GM23248 (cell line): ENCODE measurements around the gene LTB4R. TPM values are rescaled to one million over a fixed set of nuclear protein-coding genes. Genes with fewer than 3 reads are reported as not detected.

ENCODE experiments used
- DNase-seq: peaks from one replicate; pipeline ENCODE4 v3.0.0-alpha.2; 2015
- H2AFZ ChIP-seq: fragments of 200-600 bp; sonication (generic); 2 replicates; pipeline ENCODE4 v1.6.1; 2016; ENCODE audit warnings: antibody characterized with exemption
- H3F3A ChIP-seq: fragments of 200-600 bp; sonication (generic); 2 replicates; pipeline ENCODE4 v1.6.1; 2016; ENCODE audit warnings: mild to moderate bottlenecking, antibody characterized with exemption, mixed run types; ENCODE audit not compliant: insufficient read depth
- H3K27ac ChIP-seq: fragments of 200-600 bp; sonication (generic); 2 replicates; pipeline ENCODE4 v1.5.1; 2016; ENCODE audit warnings: mild to moderate bottlenecking
- H3K27me3 ChIP-seq: fragments of 200-600 bp; sonication (generic); replicated peaks from 2 replicates; pipeline ENCODE4 v1.6.1; 2016; ENCODE audit warnings: mild to moderate bottlenecking; ENCODE audit not compliant: insufficient read depth
- H3K36me3 ChIP-seq: fragments of 200-600 bp; sonication (generic); 2 replicates; pipeline ENCODE4 v1.6.1; 2016; ENCODE audit warnings: low read depth, mild to moderate bottlenecking
- H3K4me1 ChIP-seq: fragments of 200-600 bp; sonication (generic); 2 replicates; pipeline ENCODE4 v1.6.1; 2016; ENCODE audit warnings: mild to moderate bottlenecking; ENCODE audit not compliant: insufficient read depth
- H3K4me2 ChIP-seq: fragments of 200-600 bp; sonication (generic); one replicate; pipeline ENCODE4 v1.6.1; 2016; ENCODE audit warnings: mild to moderate bottlenecking; ENCODE audit not compliant: unreplicated experiment
- H3K4me3 ChIP-seq: fragments of 200-600 bp; sonication (generic); 2 replicates; pipeline ENCODE4 v1.5.1; 2016; ENCODE audit warnings: mild to moderate bottlenecking
- H3K79me2 ChIP-seq: fragments of 200-600 bp; sonication (generic); 2 replicates; pipeline ENCODE4 v1.6.1; 2016; ENCODE audit warnings: mild to moderate bottlenecking; ENCODE audit not compliant: insufficient read depth
- H3K9ac ChIP-seq: fragments of 200-600 bp; sonication (generic); 2 replicates; pipeline ENCODE4 v1.6.1; 2016; ENCODE audit warnings: mild to moderate bottlenecking
- H3K9me2 ChIP-seq: fragments of 200-600 bp; sonication (generic); 2 replicates; pipeline ENCODE4 v1.6.1; 2016; ENCODE audit warnings: mixed run types, mild to moderate bottlenecking, moderate library complexity; ENCODE audit not compliant: insufficient read depth
- H3K9me3 ChIP-seq: fragments of 200-600 bp; sonication (generic); one replicate; pipeline ENCODE4 v1.6.1; 2017; ENCODE audit warnings: low read depth
- H4K20me1 ChIP-seq: fragments of 200-600 bp; sonication (generic); 2 replicates; pipeline ENCODE4 v1.6.0; 2016; ENCODE audit not compliant: insufficient read depth
- EZH2 ChIP-seq: fragments of 200-600 bp; sonication (generic); IDR thresholded peaks from 2 replicates; pipeline ENCODE4 v1.6.1; 2018; ENCODE audit warnings: antibody characterized with exemption, mild to moderate bottlenecking; ENCODE audit not compliant: insufficient read depth, poor library complexity, severe bottlenecking
- EZH2phosphoT487 ChIP-seq: fragments of 200-600 bp; sonication (generic); IDR thresholded peaks from 2 replicates; pipeline ENCODE4 v1.6.1; 2018; ENCODE audit warnings: antibody characterized with exemption, moderate library complexity, mild to moderate bottlenecking, low read depth; ENCODE audit not compliant: insufficient read depth
- WGBS, 2 experiments: methylation state at CpG; one replicate each; pipeline ENCODE4 v1.1.6; 2015 to 2017; ENCODE audit warnings: low lambda C conversion rate in 2 of 2, low coverage in 1 of 2; ENCODE audit errors: missing lambda C conversion rate in 2 of 2; 5-methylcytosine and 5-hydroxymethylcytosine counted together
- in situ Hi-C: fragments of 300-500 bp; cut with MboI; formaldehyde crosslinking; loops from 2 replicates; pipeline ENCODE4 v1.15.0; 2020
- polyA plus RNA-seq: library from polyadenylated mRNA; unstranded; fragments of >200 nt; fragmentation: Nextera tagmentation; extraction: Ambion mirVana; gene quantifications from 2 replicates; pipeline ENCODE4 v1.2.1, GENCODE V29; 2016
- total RNA-seq: library from RNA; depleted of rRNA; stranded (reverse); fragments of >200 nt; shearing (Covaris generic); gene quantifications from 2 replicates; pipeline ENCODE4 v1.2.3, GENCODE V29; 2014

Gene LTB4R
- total and polyA plus RNA-seq, 2 experiments from 2014 or later = 1.1 to 2.4 TPM

GRCh38 chr14:24271834-24272263 lies 39.5 kb upstream of the LTB4R start:
- peaks cover 5% of the 10 kb centered on the region; the same call in 1 of the 2 replicates for H3K79me2 ChIP-seq
- no peak for DNase-seq
- H3K9me3 ChIP-seq = no peaks in the 10 kb centered on the region
- peak overlapping the region; percentile 98 for H3K9ac ChIP-seq
- no peak for TF ChIP-seq EZH2phosphoT487
- TF ChIP-seq EZH2 = no peak
- in situ Hi-C loops = no loop called here
- peak overlapping the region; percentile 87 for H3K4me2 ChIP-seq
- H3K4me1 ChIP-seq = peaks cover 3% of the 10 kb centered on the region; the same call in 1 of the 2 replicates
- H3K27me3 ChIP-seq = no peaks in the 10 kb centered on the region
- no peak overlapping the region for H3K27ac ChIP-seq
- H3F3A ChIP-seq = no peaks in the 10 kb centered on the region
- no peaks in the 10 kb centered on the region for H3K9me2 ChIP-seq
- WGBS, 2 experiments = 3 to 5% methylated on average over 3 of the region's 3 CpGs
- no peaks in the 10 kb centered on the region for H3K36me3 ChIP-seq
- peak overlapping the region; percentile 88 for H3K4me3 ChIP-seq
- no peaks in the 10 kb centered on the region for H4K20me1 ChIP-seq
- H2AFZ ChIP-seq = peak overlapping the region; percentile 92

GRCh38 chr14:24272467-24272866 lies 38.8 kb upstream of the LTB4R start:
- Histone ChIP-seq H2AFZ (no peak overlapping the region), H3K9ac (no peak overlapping the region), H3K4me2 (no peak overlapping the region), H3F3A (no peaks in the 10 kb centered on the region), H3K4me3 (no peak overlapping the region), H3K79me2 (peaks cover 5% of the 10 kb centered on the region; the same call in 1 of the 2 replicates), H4K20me1 (no peaks in the 10 kb centered on the region), H3K9me2 (no peaks in the 10 kb centered on the region), H3K27me3 (no peaks in the 10 kb centered on the region), H3K4me1 (peaks cover 3% of the 10 kb centered on the region; the same call in 1 of the 2 replicates), H3K9me3 (no peaks in the 10 kb centered on the region), H3K27ac (no peak overlapping the region), H3K36me3 (no peaks in the 10 kb centered on the region)
- TF ChIP-seq EZH2phosphoT487 = no peak
- TF ChIP-seq EZH2 = no peak
- in situ Hi-C loops = no loop called here
- 96% methylated on average over 2 of the region's 2 CpGs for WGBS, 2 experiments
- DNase-seq = no peak

DNA sequence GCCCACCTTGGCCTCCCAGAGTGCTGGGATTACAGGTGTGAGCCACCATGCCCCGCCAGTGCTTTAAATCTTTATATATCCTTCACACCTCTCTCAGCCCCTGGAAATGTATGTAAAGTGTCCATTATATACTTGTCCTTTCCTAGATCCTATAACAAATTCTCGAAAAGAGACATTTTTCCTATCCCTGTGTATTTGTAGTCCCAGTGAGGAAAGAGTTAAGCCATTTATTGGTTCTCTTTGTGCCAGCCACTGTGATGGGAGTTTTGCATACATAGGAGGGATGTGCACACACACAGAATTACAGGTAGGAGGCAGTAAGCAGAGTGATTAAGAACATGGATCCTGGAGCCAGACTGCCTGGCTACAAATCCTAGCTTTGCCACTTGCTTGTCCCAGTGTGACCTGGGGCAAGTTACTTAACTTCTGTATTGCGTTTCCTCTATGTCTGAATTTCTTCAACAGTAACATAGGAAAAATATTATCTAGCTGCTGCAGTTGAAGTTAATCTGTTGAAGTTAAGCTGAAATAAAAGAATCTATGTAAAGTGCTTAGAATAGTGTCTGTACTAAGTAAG lies 37.8 kb upstream of the LTB4R start:
- Histone ChIP-seq H4K20me1 (no peaks in the 10 kb centered on the region), H3K9me3 (no peaks in the 10 kb centered on the region), H3K27me3 (no peaks in the 10 kb centered on the region), H3F3A (no peaks in the 10 kb centered on the region), H2AFZ (no peak overlapping the region), H3K9ac (no peak overlapping the region), H3K27ac (no peak overlapping the region), H3K4me3 (no peak overlapping the region), H3K4me1 (peaks cover 3% of the 10 kb centered on the region; the same call in 1 of the 2 replicates), H3K9me2 (no peaks in the 10 kb centered on the region), H3K79me2 (peaks cover 5% of the 10 kb centered on the region; the same call in 1 of the 2 replicates), H3K4me2 (no peak overlapping the region), H3K36me3 (no peaks in the 10 kb centered on the region)
- in situ Hi-C loops = no loop called here
- no peak for TF ChIP-seq EZH2
- TF ChIP-seq EZH2phosphoT487 = no peak
- WGBS, 2 experiments = 66 to 74% methylated on average over 3 of the region's 3 CpGs
- peak; percentile 22 for DNase-seq

GRCh38 chr14:24274101-24274543 lies 37.2 kb upstream of the LTB4R start:
- Histone ChIP-seq H3K36me3 (no peaks in the 10 kb centered on the region), H4K20me1 (no peaks in the 10 kb centered on the region), H3K9me3 (no peaks in the 10 kb centered on the region), H3K4me1 (peaks cover 8% of the 10 kb centered on the region; the same call in 1 of the 2 replicates), H3K4me2 (no peak overlapping the region), H3K27me3 (no peaks in the 10 kb centered on the region), H3K9ac (no peak overlapping the region), H3K4me3 (no peak overlapping the region), H2AFZ (no peak overlapping the region), H3K79me2 (peaks cover 5% of the 10 kb centered on the region; the same call in 1 of the 2 replicates), H3K9me2 (no peaks in the 10 kb centered on the region), H3K27ac (no peak overlapping the region), H3F3A (no peaks in the 10 kb centered on the region)
- no peak for DNase-seq
- no peak for TF ChIP-seq EZH2phosphoT487
- TF ChIP-seq EZH2 = no peak
- in situ Hi-C loops = no loop called here
- WGBS, 2 experiments = 89 to 95% methylated on average over 3 of the region's 3 CpGs

GRCh38 chr14:24277071-24277470 lies 34.2 kb upstream of the LTB4R start:
- Histone ChIP-seq H3K9ac (no peak overlapping the region), H3K9me2 (no peaks in the 10 kb centered on the region), H3F3A (no peaks in the 10 kb centered on the region), H3K9me3 (no peaks in the 10 kb centered on the region), H3K79me2 (no peaks in the 10 kb centered on the region), H2AFZ (no peak overlapping the region), H4K20me1 (no peaks in the 10 kb centered on the region), H3K4me2 (no peak overlapping the region), H3K4me3 (no peak overlapping the region), H3K27ac (no peak overlapping the region), H3K4me1 (peaks cover 16% of the 10 kb centered on the region; the same call in 1 of the 2 replicates), H3K36me3 (no peaks in the 10 kb centered on the region), H3K27me3 (no peaks in the 10 kb centered on the region)
- no peak for DNase-seq
- 67 to 73% methylated on average over 6 of the region's 6 CpGs for WGBS, 2 experiments
- TF ChIP-seq EZH2 = no peak
- no peak for TF ChIP-seq EZH2phosphoT487
- in situ Hi-C loops = no loop called here
